ENCODE measurements around the gene GC.
"Not testable (repeated sequence)": the region's sequence is repeated elsewhere in the genome, so short reads cannot be mapped to it uniquely, and the experiment has no call there.

GC gene

DNA sequence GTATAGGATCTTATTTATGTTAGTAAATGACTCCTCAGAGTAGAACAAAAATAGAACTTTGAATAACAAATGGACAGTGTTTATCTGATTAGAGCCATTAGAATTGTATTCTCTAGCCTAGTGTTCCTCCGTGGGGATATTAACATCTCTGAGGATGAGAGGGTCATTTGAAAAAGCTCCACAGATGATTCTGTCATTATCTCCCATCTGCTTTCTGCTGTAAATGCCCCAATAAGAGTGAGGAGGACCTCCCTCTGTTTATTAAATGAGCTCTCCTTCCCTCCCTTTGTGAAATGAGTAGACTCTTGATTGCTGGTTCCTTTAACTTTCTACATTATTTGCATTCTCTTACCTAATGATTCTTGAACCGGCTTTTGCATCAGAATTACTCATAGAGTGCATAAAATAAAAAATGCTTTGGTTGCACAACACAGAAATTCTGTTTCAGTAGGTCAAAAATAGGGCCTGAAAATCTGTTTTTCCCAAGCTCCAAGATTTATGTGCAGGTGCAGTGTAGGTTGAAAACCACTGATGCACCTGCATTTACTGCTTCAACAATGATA, 18.0 kb downstream of the GC start:
- DNase-seq (ENCODE audit: low spot score) = no peak

DNA sequence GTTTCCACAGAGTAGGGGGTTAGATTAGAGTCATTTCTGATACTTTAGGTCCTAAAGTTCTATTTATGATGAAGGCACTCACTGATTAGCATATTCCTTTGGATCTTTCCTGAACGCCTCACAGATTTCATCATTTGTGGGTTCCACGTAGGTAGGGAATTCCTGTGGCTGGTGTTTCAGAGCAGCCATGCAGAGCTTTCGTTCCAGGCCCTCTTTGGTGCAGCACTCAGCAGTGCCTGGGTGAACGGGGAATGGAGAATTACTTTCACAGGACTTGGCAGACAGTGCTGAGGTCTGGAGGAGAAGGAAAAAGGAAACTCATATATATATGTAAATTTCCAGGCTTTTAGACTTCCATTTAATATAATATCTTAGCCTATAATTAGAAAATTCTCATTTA, 18.5 kb downstream of the GC start:
- no peak for DNase-seq (ENCODE audit: low spot score)

DNA sequence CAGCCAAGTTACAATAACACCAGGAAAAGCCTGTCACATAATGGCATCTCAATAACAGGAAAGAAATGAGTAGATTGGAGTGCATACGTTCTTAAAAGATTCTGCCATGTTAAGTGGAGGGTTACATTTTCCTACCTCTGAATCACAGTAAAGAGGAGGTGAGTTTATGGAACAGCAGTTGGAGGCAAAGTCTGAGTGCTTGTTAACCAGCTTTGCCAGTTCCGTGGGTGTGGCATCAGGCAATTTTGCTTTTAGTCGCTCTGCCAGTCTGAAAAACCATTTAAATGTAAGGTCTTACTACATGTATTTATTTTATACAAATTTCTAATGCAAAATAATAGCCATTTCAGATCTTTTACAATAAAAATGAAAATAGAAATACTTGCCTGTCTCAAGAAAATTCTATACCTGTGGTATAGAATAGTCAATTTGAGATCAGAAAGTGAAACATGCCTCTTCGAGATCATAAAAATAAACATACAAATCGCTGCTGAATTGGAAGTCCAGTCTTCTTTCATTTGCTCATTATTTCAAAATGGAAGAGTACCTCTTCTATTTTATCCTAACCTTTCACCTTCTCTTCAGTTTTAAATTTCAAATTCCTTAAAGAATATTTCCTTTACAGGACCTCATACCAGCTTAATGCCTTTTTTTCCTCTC, 31.4 kb downstream of the GC start:
- DNase-seq (ENCODE audit: low spot score) = no peak

DNA sequence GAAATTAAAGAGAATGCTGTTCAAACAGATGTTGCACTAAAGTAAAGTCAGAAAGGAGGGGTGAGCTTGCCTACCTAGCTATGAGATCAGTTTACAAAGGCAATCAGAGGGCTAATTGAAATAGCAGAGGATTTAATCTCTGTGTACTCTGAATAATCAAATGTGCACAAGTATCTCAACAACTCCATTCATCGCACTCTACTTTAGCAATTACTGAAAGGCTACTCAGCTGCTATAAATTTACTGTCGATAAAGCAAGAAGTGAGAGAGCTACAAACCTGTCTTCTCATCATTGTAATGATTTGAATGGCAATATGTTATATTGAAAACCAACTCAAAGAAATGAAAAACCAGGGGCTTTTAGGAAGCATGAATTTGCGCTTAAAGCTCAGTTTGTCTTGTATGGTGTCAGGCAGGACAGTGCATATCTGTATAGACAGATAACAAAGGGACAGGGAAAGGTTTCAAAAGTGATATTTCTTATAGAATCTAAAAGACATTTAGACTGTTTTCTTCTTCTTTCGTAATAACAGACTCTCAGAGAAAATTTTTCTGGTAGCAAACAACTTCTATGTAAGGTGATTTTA, 34.8 kb downstream of the GC start:
- DNase-seq (ENCODE audit: low spot score) = no peak

DNA sequence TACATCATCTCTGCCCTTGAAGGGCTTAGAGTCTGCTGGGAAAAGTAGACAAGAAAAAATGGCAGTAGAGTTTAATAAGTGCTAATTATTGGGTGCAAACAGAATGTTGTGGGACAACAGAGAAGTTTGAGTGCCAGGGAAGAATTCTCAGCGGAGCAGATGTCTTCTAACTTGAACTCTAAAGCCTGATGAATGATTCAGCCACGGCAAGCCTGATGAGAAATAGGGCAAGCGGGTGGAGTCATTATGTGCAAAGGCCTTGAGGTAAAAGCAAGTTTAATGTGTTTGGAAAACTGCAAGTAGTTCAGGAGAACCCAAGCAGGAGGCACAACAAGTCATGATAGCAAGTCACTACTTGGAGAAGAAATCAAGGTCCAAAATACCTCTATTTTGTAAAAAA, 37.5 kb downstream of the GC start:
- no peak for DNase-seq (ENCODE audit: low spot score)

DNA sequence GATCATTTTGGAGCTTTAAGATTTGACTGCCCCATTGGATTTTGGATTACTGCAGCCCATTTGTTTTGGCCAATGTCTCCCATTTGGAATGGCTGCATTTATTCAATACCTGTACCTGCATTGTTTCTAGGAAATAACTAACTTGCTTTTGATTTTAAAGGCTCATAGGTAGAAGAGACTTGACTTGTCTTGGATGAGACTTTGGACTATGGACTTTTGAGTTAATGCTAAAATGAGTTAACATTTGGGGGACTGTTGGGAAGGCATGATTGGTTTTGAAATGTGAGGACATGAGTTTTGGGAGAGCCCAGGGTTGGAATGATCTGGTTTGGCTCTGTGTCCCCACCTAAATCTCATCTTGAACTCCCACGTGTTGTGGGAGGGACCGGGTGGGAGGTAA, 45.1 kb downstream of the GC start:
- not testable (repeated sequence) for DNase-seq (ENCODE audit: low spot score)

DNA sequence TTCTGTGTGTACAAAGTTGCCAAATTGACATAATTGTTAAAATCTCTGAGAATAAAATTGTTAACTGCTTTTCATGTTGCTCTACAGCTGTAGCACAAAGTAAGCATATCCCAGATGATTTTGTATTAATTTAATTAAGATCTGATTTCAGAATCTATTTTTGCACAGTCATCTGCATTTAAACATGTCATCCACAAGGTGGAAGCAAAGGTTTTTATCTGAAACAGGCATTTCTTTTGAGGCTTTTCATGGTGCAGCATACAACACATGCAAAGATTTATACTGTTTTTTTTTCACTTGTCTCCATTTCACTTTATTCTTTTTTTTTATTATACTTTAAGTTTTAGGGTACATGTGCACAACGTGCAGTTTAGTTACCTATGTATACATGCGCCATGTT, 51.2 kb downstream of the GC start:
- DNase-seq (ENCODE audit: low spot score) = peak; percentile 9

DNA sequence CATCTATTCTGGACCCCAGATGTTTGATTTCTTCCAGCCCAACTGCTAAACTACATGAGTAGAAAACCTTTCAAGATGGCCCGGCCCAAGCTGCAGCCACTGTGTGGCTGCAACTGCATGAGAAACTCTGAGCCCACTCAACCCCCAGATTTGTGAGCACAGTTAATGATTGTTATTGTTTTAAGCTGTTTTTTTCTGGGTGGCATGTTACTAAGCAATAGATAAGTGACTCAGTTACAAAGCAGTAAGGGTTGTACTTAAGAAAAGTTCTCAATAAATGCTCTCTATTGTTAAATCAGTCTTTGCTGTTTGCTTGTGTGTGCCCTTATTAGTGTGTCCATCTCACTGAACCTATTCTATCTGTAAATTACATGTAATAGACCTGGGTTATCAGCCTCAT, 51.8 kb downstream of the GC start:
- no peak for DNase-seq (ENCODE audit: low spot score)

DNA sequence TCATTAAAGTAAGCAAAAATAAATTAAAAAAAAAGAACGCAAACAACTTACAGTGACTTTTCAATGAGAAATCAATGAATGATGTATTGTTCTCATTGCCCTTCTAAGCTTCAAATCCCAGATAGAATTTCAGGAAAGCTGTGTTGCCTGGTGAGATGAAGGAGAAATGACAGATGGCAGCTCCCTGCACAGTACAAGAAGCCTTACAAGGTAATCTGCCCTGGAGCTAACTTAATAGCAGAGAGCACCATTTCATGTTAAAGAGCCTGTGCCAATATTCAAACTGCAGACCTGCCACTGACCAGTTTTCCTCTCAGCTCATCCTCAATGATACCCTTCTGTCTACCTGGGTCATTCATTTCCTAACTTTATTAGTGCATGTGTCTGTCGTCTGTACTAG, 54.0 kb downstream of the GC start:
- DNase-seq (ENCODE audit: low spot score) = peak; percentile 60

DNA sequence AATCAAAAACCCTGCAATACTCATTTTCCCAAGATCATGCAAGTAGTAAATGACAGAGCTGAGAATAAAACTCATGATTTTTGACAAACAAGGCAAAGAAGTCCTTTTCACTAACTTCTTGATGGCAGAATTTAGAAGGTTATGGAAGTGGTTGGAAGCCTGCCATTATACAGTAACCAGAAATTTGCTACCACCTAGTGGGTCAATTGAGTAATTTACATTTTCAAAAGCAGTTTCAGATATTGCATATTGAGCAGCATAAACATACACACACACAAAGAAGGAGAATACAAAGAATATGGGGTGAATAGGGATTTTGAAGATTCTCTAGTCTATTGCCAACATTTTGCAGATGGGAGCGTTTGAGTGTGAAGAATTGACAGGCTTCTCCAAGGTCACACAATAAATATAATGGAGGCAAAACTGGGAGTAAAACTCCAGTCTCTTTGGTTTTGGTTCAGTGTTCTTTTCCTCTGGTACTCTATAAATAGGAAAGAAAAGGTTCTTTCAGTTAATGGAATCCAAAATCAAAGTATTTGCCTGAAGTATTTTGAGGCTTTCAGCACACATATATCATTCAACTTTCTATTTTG, 70.2 kb downstream of the GC start:
- DNase-seq (ENCODE audit: low spot score) = peak; percentile 70

DNA sequence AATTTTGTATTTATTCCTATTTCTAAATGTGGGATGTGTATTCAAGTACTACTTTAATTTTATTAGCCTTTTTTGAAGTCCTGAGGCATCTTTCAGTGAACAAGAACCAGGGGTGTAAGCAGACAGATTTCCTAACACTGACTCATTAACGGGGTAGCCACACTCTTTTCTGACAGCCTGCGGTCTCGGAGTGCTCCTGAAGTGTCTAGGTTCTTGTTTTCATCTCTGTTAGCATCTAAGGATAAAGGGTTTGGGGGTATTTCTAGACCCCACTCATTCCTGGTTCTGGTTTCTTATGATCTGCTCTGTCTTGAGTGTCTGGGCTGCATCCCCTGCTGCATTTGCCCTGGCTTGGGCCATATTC, 71.9 kb downstream of the GC start:
- DNase-seq (ENCODE audit: low spot score) = no peak

DNA sequence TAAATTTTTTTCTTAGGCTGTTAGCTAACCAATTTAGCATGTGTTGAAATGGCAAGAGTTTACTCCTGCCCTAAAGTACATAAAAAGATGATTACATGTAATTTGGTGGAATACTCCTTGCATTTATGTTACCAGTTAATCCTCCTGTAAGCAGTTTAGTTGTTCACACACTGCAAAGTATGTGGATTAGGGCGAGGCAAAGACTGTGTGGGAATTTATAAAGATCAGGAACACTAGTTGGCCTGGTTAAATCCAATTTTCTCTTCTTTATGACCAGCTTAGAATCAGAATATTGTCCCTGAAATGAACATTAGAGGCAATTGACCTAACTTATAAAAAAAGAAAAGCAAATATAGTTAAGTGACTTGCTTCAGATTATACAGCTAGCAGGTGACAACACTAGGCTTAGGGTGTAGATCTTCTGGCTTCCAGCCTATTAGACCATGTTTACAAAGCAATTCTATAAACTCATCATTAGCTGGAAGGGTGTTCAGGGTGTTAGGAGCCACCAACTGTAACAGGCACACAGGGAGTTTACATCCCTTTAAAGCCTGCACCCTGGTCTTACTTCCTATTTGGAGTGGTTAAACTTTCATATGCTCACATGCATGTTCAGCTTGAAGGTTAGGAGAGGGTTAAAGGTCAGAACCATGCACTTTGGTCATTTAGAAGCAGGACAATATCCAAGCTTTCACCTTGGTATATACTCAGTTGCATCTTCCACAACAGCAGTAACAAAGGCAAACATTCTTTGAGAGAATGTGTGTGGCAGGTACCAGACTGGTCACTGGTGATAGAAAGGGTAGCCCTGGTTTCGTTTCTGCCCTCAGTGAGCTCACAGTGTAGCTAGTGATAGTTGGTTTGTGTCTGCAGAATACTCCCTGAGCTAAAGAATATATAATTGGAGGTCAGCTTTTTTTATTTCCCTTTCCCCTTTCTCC, 72.6 kb downstream of the GC start:
- DNase-seq (ENCODE audit: low spot score) = no peak

DNA sequence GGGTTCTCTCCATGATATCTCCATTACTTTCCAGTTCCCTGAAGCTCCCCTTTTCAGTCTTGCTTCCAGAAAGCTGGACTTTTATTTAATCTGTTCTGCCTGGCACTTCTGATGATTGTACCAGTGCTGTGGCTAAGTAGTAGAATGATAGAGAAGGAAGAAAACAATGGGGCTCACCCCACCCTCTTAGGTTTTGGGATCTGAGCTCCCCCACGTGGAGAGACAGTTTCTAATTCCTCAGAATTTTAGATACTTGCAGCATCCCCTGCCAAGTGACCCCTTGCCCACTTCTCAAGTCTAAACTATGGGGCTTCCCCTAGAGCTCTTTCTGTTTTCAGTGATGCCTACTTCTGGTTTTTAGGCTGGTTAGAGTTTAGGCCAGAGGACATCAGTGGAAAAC, 73.9 kb downstream of the GC start:
- DNase-seq (ENCODE audit: low spot score) = no peak

DNA sequence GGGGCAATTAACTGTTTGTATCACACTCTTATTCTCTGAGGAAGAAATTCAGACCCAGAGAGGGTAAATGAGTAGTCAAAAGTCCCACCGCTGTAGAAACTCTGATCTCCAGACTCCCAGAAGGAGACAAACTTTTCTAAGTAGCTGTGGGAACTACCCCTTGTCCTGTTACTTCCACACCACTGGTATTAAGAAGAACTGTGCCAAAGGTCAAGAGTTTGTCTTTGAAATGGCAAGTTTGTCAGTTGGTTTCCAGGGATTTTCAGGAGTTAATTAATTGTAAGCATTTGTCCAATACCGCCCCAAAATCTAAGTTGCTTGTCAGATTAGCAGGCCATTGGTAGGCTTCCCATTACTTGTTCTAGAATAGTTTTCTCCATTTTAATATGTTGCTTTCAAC, 85.7 kb downstream of the GC start:
- no peak for DNase-seq (ENCODE audit: low spot score)

DNA sequence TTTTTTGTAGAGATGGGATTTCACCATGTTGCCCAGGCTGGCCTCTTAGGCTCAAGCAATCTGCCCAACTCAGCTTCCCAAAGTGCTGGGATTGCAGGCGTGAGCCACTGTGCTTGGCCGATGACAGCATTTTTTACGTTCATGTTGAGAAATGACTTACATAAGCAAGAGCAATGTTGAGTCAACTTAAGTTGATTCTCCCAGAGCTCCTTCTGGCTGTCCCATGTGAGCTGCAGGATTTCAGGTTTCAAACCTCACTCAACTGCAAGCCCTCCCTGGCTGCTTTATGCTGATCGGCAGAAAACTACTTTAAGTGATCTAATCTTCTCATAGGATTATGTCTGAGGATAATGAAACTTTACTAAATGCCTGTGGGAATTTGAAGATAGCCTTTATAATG, 86.8 kb downstream of the GC start:
- no peak for DNase-seq (ENCODE audit: low spot score)

DNA sequence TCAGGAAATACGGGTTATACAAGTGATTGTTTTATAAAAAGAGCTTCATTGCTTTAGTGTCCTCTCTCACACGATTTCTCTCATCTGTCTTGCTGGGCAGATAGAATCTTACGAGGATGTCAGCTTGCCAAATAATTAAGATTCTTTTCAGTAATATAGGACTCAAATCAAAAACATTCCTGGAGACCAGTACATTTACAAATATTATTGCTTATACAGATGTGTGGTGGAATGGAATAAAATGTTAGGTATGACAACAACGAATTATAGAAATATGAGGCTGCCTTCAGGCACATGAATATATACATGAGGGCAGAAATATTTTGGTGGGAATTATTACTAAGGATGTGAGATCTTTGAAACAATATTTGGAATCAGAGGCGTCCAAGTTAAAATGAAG, 88.9 kb downstream of the GC start:
- no peak for DNase-seq (ENCODE audit: low spot score)

DNA sequence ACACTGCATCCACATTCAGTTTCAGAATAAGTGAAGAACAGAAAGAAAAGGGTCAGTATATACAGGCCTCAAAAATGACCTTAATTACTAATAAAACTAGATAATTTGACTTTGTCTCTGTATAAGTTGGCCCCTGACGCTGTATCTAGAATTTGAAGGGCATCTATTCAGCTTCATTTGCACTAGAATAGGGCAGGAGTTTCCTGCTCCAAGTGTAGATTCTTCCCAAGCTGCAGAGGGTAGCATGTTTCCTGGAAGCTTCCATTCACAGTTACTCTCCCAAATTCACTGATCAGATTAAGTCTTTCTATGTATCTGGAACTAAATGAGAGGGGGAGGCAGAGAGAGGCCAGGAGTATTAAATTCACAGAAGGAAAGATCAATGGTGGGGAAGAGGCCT, 90.9 kb downstream of the GC start:
- no peak for DNase-seq (ENCODE audit: low spot score)

DNA sequence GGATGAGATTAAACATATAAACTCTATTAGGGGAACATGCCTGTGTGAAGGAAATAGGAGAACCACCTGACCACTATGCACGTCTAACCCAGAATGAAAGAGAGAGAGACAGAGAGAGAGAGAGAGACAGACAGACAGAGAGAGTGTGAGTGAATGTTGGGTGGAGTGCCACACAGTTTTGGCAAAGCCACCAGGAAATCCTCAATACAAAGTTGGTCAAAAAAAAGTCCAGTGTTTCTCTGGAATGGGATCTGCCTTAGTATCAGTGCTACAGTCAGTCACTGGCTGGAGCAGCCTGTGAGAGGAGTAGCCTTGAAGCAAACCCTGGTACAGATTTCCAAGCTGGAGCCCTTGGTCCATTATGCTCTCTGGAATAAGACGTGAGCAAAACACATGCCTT, 91.7 kb downstream of the GC start:
- no peak for DNase-seq (ENCODE audit: low spot score)
